MM.1S (cell line): Measurements from ENCODE around the gene FCGBP.

Experiments
- EZH2 ChIP-seq: fragments of 300-600 bp; sonication (generic); optimal IDR thresholded peaks from 2 replicates; pipeline ENCODE3; 2017; ENCODE audit warnings: low read depth, mild to moderate bottlenecking, antibody characterized with exemption, low read length, mixed read lengths
- EZH2phosphoT487 ChIP-seq: fragments of 300-600 bp; sonication (generic); IDR thresholded peaks from 2 replicates; pipeline ENCODE4 v1.6.1; 2018; ENCODE audit warnings: antibody characterized with exemption, low read length
- TF ChIP-seq, protein P1 (sequence below): fragments of 300-600 bp; sonication (generic); IDR thresholded peaks from 2 replicates; pipeline ENCODE4 v1.5.1; 2016; ENCODE audit warnings: antibody characterized with exemption, low read length, mixed read lengths

DNA sequence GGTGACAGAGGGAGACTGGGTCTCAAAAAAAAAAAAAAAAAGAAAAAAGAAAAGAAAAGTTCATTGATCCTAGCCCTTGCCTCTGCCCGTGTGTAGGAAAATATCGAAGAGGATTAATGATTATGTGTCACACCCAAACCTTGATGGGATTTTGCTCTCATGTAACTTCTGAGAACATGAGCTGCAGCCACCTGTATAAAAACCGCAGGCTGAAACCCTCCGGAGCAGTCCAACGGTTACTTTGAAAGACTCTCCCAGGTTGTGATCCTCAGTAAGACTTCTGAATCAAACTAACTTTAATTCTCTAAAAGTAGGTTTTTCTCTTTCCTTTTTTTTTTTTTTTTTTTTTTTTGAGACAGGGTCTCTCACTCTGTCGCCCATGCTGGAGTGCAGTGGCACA lies 32.2 kb upstream of the FCGBP start:
- TF ChIP-seq, protein P1, sequence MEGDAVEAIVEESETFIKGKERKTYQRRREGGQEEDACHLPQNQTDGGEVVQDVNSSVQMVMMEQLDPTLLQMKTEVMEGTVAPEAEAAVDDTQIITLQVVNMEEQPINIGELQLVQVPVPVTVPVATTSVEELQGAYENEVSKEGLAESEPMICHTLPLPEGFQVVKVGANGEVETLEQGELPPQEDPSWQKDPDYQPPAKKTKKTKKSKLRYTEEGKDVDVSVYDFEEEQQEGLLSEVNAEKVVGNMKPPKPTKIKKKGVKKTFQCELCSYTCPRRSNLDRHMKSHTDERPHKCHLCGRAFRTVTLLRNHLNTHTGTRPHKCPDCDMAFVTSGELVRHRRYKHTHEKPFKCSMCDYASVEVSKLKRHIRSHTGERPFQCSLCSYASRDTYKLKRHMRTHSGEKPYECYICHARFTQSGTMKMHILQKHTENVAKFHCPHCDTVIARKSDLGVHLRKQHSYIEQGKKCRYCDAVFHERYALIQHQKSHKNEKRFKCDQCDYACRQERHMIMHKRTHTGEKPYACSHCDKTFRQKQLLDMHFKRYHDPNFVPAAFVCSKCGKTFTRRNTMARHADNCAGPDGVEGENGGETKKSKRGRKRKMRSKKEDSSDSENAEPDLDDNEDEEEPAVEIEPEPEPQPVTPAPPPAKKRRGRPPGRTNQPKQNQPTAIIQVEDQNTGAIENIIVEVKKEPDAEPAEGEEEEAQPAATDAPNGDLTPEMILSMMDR: no peak
- no peak for TF ChIP-seq EZH2
- no peak for TF ChIP-seq EZH2phosphoT487
